Endothelial cell of umbilical vein (primary cell): ENCODE data around the gene RAB4B. TPM values are rescaled to one million over a fixed set of nuclear protein-coding genes. Genes with fewer than 3 reads are reported as not detected.
"Not testable (repeated sequence)": the region's sequence is repeated elsewhere in the genome, so short reads cannot be mapped to it uniquely, and the experiment has no call there.

Experiments
- BruUV-seq: library from RNA; stranded (reverse); fragments of 400-500 nt; replicated peaks from 2 replicates; lab custom pipeline; 2021; lab: Mats Ljungman, UMichigan
- CTCF ChIA-PET: fragments of 300-600, 350-600 bp; sonication (Branson Sonifier 250); formaldehyde crosslinking; loops from one replicate; lab custom pipeline; 2021; ENCODE audit warnings: antibody characterized with exemption, inconsistent platforms; lab: Charles Lee
- POLR2A ChIA-PET: fragments of 300-600, 350-600 bp; sonication (Branson Sonifier 250); formaldehyde crosslinking; loops from one replicate; lab custom pipeline; 2021; ENCODE audit warnings: antibody characterized with exemption, inconsistent platforms; lab: Charles Lee
- DNase-seq: peaks from one replicate; pipeline ENCODE4 v3.0.0-alpha.2; 2011; ENCODE audit warnings: low read depth, low spot score
- FAIRE-seq: peaks from 2 replicates; lab custom pipeline; 2011; peaks lifted over from hg19 to GRCh38; lab: Jason Lieb, UNC
- H2AFZ ChIP-seq: 2 replicates; pipeline ENCODE4 v1.6.0; 2012; ENCODE audit warnings: low read depth, low read length, control low read depth, inconsistent platforms
- H3K27ac ChIP-seq: 2 replicates; pipeline ENCODE4 v1.5.1; 2011; ENCODE audit warnings: low read depth, mild to moderate bottlenecking, control low read depth, low read length, moderate library complexity; ENCODE audit not compliant: insufficient read depth
- H3K27me3 ChIP-seq, 2 experiments: 2 replicates each; pipeline versions ENCODE4 v1.6.0 to v1.6.1; 2011; ENCODE audit warnings: low read length in 2 of 2, mixed read lengths in 1 of 2; ENCODE audit not compliant: control insufficient read depth in 2 of 2, insufficient read depth in 2 of 2
- H3K36me3 ChIP-seq, 2 experiments: 2 replicates in 1 of 2; 3 replicates in 1 of 2; pipeline ENCODE4 v1.5.1; 2011; ENCODE audit warnings: low read length in 2 of 2, mild to moderate bottlenecking in 1 of 2, moderate library complexity in 1 of 2; ENCODE audit not compliant: control insufficient read depth in 2 of 2, insufficient read depth in 2 of 2; ENCODE audit errors: extremely low read depth in 1 of 2
- H3K4me1 ChIP-seq: 3 replicates; pipeline ENCODE4 v1.5.1; 2011; ENCODE audit warnings: mild to moderate bottlenecking, low read length; ENCODE audit not compliant: control insufficient read depth, insufficient read depth; ENCODE audit errors: extremely low read depth
- H3K4me2 ChIP-seq: 2 replicates; pipeline ENCODE4 v1.6.1; 2011; ENCODE audit warnings: low read length, control low read depth, mixed read lengths; ENCODE audit not compliant: insufficient read depth
- H3K4me3 ChIP-seq, 3 experiments: fragments of 200-600 bp in 1 of 3; sonication (generic), shearing (Covaris generic) in 1 of 3; replicated peaks in 1 of 3; 2 replicates each; pipeline ENCODE4 v1.5.1; 2011 to 2016; ENCODE audit warnings: control low read depth in 3 of 3, low read length in 3 of 3, mild to moderate bottlenecking in 2 of 3, inconsistent platforms in 1 of 3, low read depth in 1 of 3, moderate library complexity in 1 of 3; ENCODE audit not compliant: insufficient read depth in 1 of 3
- H3K79me2 ChIP-seq: 2 replicates; pipeline ENCODE4 v1.6.0; 2012; ENCODE audit warnings: low read length, inconsistent platforms; ENCODE audit not compliant: control insufficient read depth, insufficient read depth
- H3K9ac ChIP-seq: replicated peaks from 2 replicates; pipeline ENCODE3; 2011; ENCODE audit warnings: low read length, control low read depth; ENCODE audit not compliant: insufficient read depth; ENCODE audit errors: extremely low read depth
- H3K9me1 ChIP-seq: replicated peaks from 3 replicates; pipeline ENCODE4 v1.6.0; 2011; ENCODE audit warnings: mild to moderate bottlenecking, low read length; ENCODE audit not compliant: control insufficient read depth, insufficient read depth; ENCODE audit errors: extremely low read depth
- H3K9me3 ChIP-seq: replicated peaks from 2 replicates; pipeline ENCODE4 v1.5.1; 2012; ENCODE audit warnings: low read length, inconsistent platforms; ENCODE audit not compliant: control insufficient read depth, insufficient read depth
- H4K20me1 ChIP-seq: replicated peaks from 2 replicates; pipeline ENCODE3; 2011; ENCODE audit warnings: mild to moderate bottlenecking, low read length; ENCODE audit not compliant: control insufficient read depth, insufficient read depth; ENCODE audit errors: extremely low read depth
- EZH2 ChIP-seq: IDR thresholded peaks from 2 replicates; pipeline ENCODE4 v1.6.1; 2012; ENCODE audit warnings: borderline replicate concordance, low read depth, mild to moderate bottlenecking, moderate library complexity, low read length, inconsistent platforms; ENCODE audit not compliant: severe bottlenecking
- FOS ChIP-seq: IDR thresholded peaks from 2 replicates; pipeline ENCODE4 v1.6.1; 2011; ENCODE audit warnings: mild to moderate bottlenecking, low read length, moderate library complexity, borderline replicate concordance; ENCODE audit not compliant: insufficient read depth
- GATA2 ChIP-seq: IDR thresholded peaks from 2 replicates; pipeline ENCODE4 v1.7.0; 2011; ENCODE audit warnings: low read depth, mild to moderate bottlenecking, moderate library complexity, mixed read lengths, low read length; ENCODE audit not compliant: insufficient read length, insufficient read depth
- JUN ChIP-seq: IDR thresholded peaks from 2 replicates; pipeline ENCODE4 v1.6.1; 2011; ENCODE audit warnings: borderline replicate concordance, low read depth; ENCODE audit not compliant: insufficient read length, insufficient read depth
- MYC ChIP-seq: IDR thresholded peaks from one replicate; pipeline ENCODE4 v1.6.1; 2011; ENCODE audit warnings: mild to moderate bottlenecking, low read depth, low read length
- POLR2A ChIP-seq: IDR thresholded peaks from 2 replicates; pipeline ENCODE4 v1.6.1; 2012; ENCODE audit warnings: low read depth, mild to moderate bottlenecking, control low read depth, low read length
- POLR2AphosphoS5 ChIP-seq: IDR thresholded peaks from 2 replicates; pipeline ENCODE4 v1.6.1; 2012; ENCODE audit warnings: low read depth, mild to moderate bottlenecking, control low read depth, low read length, moderate library complexity; ENCODE audit not compliant: insufficient read depth
- dilution Hi-C: fragments of 300-500 bp; cut with MboI; formaldehyde crosslinking; loops from one replicate; pipeline ENCODE4 v1.15.0; 2019; ENCODE audit warnings: low sequenced_read_pairs; ENCODE audit not compliant: extremely low pct_ligation_motif_present
- intact Hi-C: fragments of 100-400 bp; cut with micrococcal nuclease; formaldehyde crosslinking; loops from one replicate; pipeline ENCODE4 v1.10.0; 2022
- polyA plus RNA-seq, 4 experiments: library from polyadenylated mRNA; depleted of rRNA in 3 of 4; stranded (reverse) in 3 of 4; unstranded in 1 of 4; fragments of >200 nt; gene quantifications; 2 replicates each; pipeline versions ENCODE4 v1.2.1 to v1.2.3, GENCODE V29; 2011 to 2012; ENCODE audit warnings: missing spikeins in 1 of 4
- total RNA-seq: library from RNA; stranded (reverse); gene quantifications from 2 replicates; pipeline ENCODE4 v1.2.3, GENCODE V29; 2021
- TF ChIP-seq, protein P1 (sequence below): IDR thresholded peaks from 2 replicates; pipeline ENCODE4 v1.6.1; 2011; ENCODE audit not compliant: insufficient read depth, insufficient read length
- TF ChIP-seq, protein P2 (sequence below), 2 donors: IDR thresholded peaks; 1 replicate in 1 of 2; 2 replicates in 1 of 2; pipeline ENCODE4 v1.5.1; 2011; ENCODE audit warnings: low read length in 2 of 2, mild to moderate bottlenecking in 2 of 2, moderate library complexity in 2 of 2, control low read depth in 1 of 2, inconsistent platforms in 1 of 2, low read depth in 1 of 2; ENCODE audit not compliant: insufficient read depth in 1 of 2; ENCODE audit errors: extremely low read depth in 1 of 2

RAB4B gene
- total and polyA plus RNA-seq, 2 donors (not counting 3 experiments of a cell fraction or from before 2014, with no cell fraction given) = 33.6 to 61.0 TPM

DNA sequence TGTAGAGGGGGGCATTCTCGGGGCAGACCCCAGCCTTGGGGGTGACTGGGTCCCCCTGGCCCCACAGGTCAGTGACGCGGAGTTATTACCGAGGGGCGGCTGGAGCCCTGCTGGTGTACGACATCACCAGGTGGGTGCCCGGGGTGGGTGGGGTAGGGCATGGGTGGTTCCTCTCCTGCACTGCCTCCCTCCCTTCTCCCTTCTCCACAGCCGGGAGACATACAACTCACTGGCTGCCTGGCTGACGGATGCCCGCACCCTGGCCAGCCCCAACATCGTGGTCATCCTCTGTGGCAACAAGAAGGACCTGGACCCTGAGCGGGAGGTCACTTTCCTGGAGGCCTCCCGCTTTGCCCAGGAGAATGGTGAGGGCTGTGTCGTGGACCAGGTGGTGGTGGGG lies 5.7 kb downstream of the RAB4B start:
- H3K9me1 ChIP-seq = no peaks in the 10 kb centered on the region
- H3K4me1 ChIP-seq = peaks cover 6% of the 10 kb centered on the region
- no peaks in the 10 kb centered on the region for H3K9me3 ChIP-seq
- H2AFZ ChIP-seq = no peak overlapping the region
- FAIRE-seq (no peak), DNase-seq (no peak)
- H3K4me3 ChIP-seq = no peak overlapping the region
- CTCF ChIA-PET = interaction anchor here (1.6 to 1.7 kb wide), 2 partner anchors 15 to 149 kb away, joined by 3 to 5 read pairs; partner anchors contain the start of gene EGLN2
- TF ChIP-seq MYC (no peak), EZH2 (no peak), POLR2AphosphoS5 (no peak), FOS (no peak), POLR2A (no peak), GATA2 (no peak), JUN (no peak)
- TF ChIP-seq, protein P1, sequence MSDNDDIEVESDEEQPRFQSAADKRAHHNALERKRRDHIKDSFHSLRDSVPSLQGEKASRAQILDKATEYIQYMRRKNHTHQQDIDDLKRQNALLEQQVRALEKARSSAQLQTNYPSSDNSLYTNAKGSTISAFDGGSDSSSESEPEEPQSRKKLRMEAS = no peak
- TF ChIP-seq, protein P2, sequence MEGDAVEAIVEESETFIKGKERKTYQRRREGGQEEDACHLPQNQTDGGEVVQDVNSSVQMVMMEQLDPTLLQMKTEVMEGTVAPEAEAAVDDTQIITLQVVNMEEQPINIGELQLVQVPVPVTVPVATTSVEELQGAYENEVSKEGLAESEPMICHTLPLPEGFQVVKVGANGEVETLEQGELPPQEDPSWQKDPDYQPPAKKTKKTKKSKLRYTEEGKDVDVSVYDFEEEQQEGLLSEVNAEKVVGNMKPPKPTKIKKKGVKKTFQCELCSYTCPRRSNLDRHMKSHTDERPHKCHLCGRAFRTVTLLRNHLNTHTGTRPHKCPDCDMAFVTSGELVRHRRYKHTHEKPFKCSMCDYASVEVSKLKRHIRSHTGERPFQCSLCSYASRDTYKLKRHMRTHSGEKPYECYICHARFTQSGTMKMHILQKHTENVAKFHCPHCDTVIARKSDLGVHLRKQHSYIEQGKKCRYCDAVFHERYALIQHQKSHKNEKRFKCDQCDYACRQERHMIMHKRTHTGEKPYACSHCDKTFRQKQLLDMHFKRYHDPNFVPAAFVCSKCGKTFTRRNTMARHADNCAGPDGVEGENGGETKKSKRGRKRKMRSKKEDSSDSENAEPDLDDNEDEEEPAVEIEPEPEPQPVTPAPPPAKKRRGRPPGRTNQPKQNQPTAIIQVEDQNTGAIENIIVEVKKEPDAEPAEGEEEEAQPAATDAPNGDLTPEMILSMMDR (IDR thresholded peaks at IDR 0.05; ENCODE audit: extremely low read depth in 1 of 2, insufficient read depth in 1 of 2, low read depth in 1 of 2, low read length in 2 of 2) = no peak
- peaks cover 0 to 5% of the 10 kb centered on the region in 2 experiments for H3K36me3 ChIP-seq
- dilution Hi-C loops = no loop called here
- intact Hi-C loops = no loop called here
- no TSS peak for BruUV-seq
- no peaks in the 10 kb centered on the region for H4K20me1 ChIP-seq
- POLR2A ChIA-PET = no interaction called here
- no peak overlapping the region for H3K27ac ChIP-seq
- H3K4me2 ChIP-seq = no peak overlapping the region
- no peaks in the 10 kb centered on the region for H3K79me2 ChIP-seq
- H3K9ac ChIP-seq = no peak overlapping the region
- H3K27me3 ChIP-seq = no peaks in the 10 kb centered on the region

DNA sequence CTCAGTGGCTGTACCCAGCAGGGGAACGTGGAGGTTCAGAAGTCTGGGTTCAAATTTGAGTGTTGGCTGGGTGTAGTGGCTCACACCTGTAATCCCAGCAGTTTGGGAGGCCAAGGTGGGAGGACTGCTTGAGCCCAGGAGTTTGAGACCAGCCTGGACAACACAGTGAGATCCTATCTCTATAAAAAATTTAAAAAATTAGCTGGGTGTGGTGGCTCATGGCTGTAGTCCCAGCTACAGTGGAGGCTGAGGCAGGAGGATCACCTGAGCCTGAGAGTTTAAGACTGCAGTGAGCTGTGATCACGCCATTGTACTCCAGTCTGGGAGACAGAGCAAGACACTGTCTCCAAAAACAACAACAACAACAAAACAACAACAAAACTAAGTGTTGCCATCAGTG lies 6.1 kb downstream of the RAB4B start:
- FAIRE-seq, POLR2A ChIA-PET: not testable (repeated sequence)
- CTCF ChIA-PET = interaction anchor here (1.6 to 1.7 kb wide), 2 partner anchors 14 to 149 kb away, joined by 3 to 5 read pairs; partner anchors contain the start of gene EGLN2

More for the DNA sequence above, 6.1 kb downstream of the RAB4B start:
- dilution Hi-C loops, intact Hi-C loops, H3K36me3 ChIP-seq, H3K9me1 ChIP-seq, H3K27me3 ChIP-seq, H2AFZ ChIP-seq, DNase-seq, BruUV-seq, H4K20me1 ChIP-seq, H3K27ac ChIP-seq, H3K4me3 ChIP-seq, H3K79me2 ChIP-seq, H3K9ac ChIP-seq, H3K4me1 ChIP-seq, H3K4me2 ChIP-seq, H3K9me3 ChIP-seq: not testable (repeated sequence)
